Measurements from ENCODE around the gene COPS7A. TPM values are rescaled to one million over a fixed set of nuclear protein-coding genes. Genes with fewer than 3 reads are reported as not detected.
A peak's percentile ranks its signal among the peaks of the same experiment; 100 is the strongest.

Gene COPS7A, protein sequence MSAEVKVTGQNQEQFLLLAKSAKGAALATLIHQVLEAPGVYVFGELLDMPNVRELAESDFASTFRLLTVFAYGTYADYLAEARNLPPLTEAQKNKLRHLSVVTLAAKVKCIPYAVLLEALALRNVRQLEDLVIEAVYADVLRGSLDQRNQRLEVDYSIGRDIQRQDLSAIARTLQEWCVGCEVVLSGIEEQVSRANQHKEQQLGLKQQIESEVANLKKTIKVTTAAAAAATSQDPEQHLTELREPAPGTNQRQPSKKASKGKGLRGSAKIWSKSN
- 31.7 and 41.4 TPM in 2 replicates for total RNA-seq

- peak; percentile 99 for DNase-seq
These were observed at the start of gene COPS7A for GRCh38 chr12:6723607-6724408. TSS of gene COPS7A (plus strand) at chr12:6724046. CDS start at chr12:6724657, 611 bp downstream.

DNA sequence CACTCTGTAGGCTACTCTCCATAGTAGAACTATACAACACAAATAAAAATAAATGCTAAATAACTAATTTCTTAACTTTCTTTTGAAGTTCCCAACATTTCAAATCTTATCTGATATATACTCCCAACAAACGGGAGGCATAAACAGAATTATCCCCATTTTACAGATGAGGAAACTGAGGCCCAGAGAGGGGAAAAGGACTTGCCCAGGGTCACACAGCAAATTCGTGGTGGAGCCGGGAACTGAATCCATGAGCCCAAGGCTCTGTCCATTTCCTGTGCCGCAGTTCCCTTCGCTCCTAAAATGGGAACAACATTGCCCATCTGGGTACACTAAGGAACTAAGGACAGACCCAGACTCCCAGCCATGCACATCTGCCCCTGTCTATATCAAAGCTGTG lies 46.9 kb upstream of the COPS7A start:
- no peak for DNase-seq

- peak; percentile 60 for DNase-seq
These were observed 39.2 kb upstream of the COPS7A start for GRCh38 chr12:6684609-6685008.

DNA sequence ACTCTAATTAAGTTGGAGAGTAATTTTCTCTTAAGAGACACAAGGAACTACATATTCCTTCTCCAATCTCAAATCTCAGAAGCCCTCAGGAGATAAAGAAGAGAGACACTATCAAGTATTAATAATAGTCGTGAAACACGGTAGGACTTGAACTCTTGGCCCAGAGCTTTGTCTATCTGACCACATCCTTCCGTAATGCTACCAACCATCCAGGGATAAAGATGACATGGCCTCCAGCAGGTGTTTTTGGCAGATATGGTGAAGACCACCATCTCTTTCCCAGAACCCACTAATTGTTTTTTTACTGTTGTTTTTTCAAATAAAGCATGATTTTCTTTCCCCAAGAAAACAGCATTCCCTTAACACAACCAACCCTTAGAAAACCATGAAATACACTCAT lies 38.0 kb upstream of the COPS7A start:
- DNase-seq: no peak

DNA sequence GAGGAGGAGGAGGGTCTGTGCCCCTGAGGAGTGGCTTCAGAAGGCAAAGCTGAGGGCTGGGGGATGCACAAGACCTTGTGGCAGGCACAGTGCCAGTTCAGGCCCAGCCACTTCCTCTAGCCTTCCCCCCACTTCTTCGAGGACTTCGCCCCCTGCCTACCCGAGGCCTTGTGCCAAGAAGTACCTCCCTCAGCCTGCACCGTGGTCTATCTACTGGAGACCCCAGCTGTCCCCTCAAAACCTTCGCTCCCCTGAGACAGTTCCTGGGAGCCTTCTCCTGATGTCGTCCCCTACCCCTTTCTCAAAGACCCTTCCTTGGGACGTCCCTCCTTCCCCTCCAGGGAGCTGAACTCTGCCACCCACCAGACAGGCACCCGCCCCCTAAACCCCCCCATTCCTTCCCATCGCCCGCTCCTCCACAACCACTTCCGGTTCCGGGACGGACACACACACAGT lies 35.3 kb upstream of the COPS7A start:
- peak; percentile 54 for DNase-seq

DNA sequence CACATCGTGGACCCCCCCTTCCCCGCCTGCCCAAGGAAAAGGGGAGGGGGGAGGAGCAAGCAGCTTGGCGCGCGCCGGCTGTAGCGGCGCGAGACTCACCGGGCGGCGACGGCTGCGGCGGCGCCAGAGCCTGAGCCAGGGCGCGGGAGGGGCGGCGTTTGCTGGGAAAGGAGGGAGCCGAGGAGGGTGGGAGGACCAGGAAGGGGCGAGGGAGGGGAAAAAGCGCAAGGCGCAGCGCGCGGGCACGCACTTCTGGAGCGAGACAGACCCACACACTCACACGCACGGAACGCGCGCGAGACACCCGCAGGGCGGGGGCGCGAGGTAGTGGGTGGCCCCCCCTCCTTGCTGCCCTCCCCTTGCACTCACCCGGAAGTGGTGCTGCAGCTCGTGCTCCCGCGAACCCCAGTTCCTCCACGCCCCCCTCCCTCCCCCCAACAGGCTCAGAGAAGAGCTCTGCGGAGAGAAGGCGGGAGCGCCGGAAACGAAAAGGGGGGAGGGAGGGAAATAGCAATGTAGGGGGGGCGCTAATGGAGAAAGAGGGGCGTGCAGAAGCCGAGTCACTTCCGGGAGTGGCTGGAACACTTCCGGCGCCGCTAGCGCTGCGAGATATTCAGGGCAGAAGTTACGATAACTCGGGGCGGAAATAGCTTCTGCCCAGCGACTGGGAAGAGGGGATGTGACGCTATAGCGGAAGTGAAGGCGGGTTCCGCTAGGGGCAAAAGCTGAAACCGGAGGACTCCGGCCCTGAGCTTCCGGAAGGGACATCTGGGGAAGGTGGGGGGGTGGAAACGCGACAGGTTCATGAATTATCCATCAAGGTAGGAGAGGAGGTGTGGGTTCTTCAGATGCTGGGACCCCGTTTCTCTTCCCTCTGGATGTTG lies 34.6 kb upstream of the COPS7A start, which contains the start of gene ZNF384:
Gene ZNF384 (minus strand): TSS at position 377 of the 884 bp plus-strand sequence. CDS start 9,855 bp downstream, outside the sequence.
- DNase-seq: peak; percentile 99

- DNase-seq: no peak
These were observed 32.4 kb upstream of the COPS7A start for GRCh38 chr12:6691473-6691872.

GRCh38 chr12:6692888-6693287 lies 31.0 kb upstream of the COPS7A start:
- DNase-seq: no peak

GRCh38 chr12:6693832-6694355 lies 30.0 kb upstream of the COPS7A start:
- DNase-seq: no peak

GRCh38 chr12:6694701-6695100 lies 29.1 kb upstream of the COPS7A start:
- DNase-seq: no peak

DNA sequence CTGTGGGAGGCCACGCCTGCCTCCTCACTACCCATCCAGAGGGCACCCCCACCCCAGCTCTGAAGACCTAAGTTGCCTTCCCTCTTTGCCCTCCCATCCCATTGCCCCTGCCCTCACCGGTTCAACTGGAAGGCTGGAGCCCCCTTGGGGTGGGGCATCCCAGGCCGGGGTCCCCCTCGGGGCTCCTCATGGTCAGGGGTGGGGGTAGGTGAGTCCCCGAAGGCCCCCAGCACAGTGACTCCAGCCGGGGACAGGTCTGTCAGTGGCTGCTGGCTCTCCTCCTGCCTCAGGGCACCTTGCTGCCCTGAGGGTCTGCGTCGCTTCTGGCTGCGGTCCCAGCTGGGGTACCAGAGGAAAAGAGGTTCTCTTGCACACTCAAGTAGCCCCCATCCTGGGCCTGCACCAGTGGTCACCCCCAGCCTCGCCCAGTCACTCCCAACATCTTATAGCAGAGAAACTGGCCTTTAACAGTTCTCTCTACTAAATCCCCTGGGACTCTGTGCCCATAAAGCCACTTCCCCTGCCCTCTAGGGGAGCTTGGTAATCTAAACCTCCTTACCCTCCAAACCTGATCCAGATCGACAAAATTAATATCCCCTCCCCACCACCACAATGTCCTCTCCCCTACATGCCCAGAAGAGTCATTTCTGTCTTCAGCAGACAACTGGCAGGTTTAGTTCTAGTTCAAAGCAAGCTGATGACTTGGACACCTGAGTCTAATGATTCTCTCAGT lies 28.4 kb upstream of the COPS7A start:
- no peak for DNase-seq

DNA sequence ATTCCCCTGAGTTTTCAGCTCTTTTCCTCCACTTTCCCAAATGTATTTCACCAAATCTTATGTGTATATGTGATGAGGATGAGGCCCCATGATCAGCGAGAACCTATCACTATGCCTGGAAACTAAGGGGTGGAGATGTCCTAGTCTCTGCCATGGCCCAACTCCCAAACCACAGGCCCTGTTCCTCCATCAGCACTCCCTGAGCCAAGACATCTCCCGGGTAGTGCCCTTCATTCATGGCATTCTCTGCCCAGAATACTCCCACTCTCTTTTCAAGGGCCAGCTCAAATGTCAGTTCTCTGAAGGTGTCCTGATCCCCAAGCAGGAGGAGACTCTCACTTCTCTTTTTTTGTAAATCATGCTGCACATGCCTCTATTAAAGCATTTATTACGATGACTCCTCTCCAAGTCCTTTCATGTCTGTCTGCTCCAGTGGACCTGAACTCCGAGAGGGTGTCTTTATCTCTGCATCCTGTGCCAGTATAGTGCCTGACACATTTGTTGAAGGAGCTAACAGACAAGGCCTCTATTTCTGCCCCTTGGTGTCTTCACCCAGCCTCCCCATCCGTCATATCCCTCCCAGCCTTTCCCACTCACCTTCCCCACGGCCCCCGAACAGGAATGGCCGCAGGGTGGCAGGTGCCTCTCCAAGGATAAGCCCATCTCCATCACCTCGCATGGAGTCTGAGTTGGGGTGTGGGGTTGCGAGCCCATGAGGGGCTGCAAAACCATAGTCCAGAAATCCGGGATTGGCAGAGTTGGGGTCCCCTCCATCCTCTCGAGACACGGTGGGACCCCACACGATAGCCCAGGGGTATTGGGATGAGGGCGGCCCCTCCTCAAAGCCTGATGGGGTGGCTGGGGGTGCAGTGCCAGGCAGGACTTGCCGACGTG lies 26.9 kb upstream of the COPS7A start:
- no peak for DNase-seq

- DNase-seq: peak; percentile 78
These were observed 26.1 kb upstream of the COPS7A start for GRCh38 chr12:6697584-6698351.

- DNase-seq: no peak
These were observed 25.3 kb upstream of the COPS7A start for GRCh38 chr12:6698352-6699046.

DNA sequence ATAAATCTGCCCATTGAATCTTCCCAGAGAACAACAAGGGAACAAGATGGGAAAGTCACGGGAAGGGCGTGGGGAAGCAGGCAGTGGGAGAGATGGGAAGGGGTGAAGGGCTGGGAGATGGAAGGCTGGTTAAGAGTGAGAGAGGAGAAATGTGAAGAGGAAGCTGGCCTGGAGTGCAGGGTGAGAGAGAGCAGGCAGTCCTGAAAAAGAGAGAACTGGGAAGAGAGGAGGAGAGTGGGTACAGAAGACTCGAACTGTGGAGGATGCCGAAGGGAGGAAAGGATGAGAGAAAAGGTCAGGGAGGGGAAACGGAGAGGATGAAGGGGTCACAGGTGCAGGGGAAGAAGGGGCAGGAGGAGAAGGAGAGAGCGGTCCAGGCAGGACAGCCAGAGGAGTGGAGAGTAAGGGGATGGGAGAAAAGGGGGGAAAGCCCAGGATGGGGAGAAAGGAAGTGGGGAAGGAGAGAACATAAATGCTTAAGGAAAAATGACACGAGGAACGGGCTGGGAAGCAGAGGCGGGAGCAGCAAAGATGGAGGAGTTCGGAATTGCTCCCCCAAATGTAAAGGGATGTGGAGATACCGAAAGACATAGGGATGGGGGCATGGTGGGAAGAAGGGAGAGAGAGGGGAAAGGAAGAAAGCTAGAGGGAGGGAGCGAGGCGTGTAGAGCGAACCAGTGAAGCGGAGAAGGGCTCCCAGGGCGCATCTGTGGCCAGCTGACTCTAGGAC lies 24.4 kb upstream of the COPS7A start:
- no peak for DNase-seq

DNA sequence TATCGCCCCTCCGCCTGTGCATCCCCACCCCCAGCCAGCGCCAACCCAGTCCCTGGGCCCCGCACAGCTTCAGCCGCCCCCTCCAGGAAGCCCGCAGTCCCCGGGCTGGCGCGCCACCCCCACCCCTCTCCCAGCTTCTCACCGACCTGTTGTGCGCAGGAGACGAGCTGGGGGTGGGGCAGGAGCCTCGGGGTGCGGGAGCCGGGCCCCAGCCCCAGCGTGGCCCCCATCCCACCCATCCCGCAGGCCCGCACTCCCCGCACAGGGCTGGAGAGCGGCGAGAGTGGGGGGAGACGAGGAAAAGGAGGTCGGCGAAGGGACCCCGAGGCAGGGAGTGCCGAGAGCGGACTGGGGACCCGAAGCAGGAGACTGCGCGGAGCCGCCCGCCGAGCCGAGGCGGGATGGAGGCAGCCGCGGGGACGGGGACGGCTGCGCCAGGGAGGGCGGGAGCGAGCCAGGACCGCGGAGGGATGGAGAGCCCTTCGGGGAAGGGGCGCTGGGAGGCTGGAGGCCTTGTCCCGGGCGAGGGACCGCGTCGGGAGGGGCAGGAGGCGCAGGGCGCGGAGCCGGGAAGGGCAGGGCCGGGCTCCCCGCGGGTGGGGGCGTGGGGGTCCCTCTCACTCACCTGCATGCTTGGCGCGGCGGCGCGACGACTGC lies 23.7 kb upstream of the COPS7A start:
- DNase-seq: no peak

DNA sequence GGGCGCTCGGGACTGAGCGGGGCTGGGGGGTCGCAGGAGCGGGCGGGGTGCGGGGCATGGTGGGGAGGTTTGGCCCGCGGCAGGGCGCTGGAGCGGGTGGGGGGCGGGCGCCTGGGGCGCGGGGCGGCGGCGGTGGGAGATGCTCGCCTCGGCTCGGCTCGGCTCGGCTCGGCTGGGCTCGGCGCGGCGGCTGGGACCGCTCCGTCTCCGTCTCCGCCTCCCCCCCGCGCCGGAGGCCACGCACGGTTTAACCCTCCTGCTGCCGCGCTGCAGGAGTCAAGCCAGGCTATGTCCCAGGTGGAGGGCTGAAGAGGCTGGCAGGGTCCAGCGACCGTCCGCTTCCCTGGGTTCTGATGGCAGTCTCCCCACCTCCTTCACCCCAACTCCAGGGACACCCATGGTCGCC lies 23.2 kb upstream of the COPS7A start, which contains the start of gene PIANP:
Gene PIANP (minus strand): TSS at position 170 of the 406 bp plus-strand sequence. CDS start 2,754 bp downstream, outside the sequence.
- peak; percentile 43 for DNase-seq
